Naive thymus-derived CD8-positive, alpha-beta T cell (primary cell): Measurements from ENCODE around the gene HLA-B. TPM values are rescaled to one million over a fixed set of nuclear protein-coding genes. Genes with fewer than 3 reads are reported as not detected.
"Not testable (repeated sequence)": the region's sequence is repeated elsewhere in the genome, so short reads cannot be mapped to it uniquely, and the experiment has no call there.

Experiments
- ATAC-seq, 2 donors: fragments of 150-1000 bp; cut with Tn5 transposase in 1 of 2; sonication (Bioruptor Pico), chemical (Tn5 transposase) in 1 of 2; 1 replicate in 1 of 2; 2 replicates in 1 of 2; pipeline ENCODE4 v1.10.0; 2021; ENCODE audit warnings: mild to moderate bottlenecking in 2 of 2, moderate library complexity in 2 of 2
- POLR2A ChIA-PET: fragments of 350-600 bp; sonication (Branson Sonifier 250); formaldehyde crosslinking; loops from one replicate; lab custom pipeline; 2021; ENCODE audit warnings: antibody characterized with exemption; lab: Charles Lee
- DNase-seq, 10 donors: peaks; one replicate each; pipeline versions ENCODE4 v3.0.0 to v3.0.0-alpha.2; 2020 to 2022
- H3K27ac Mint-ChIP-seq, 10 donors: one replicate each; pipeline ENCODE4 v1.8.0; 2020 to 2022; ENCODE audit warnings: mild to moderate bottlenecking in 10 of 10, mixed read lengths in 10 of 10, moderate library complexity in 4 of 10, inconsistent platforms in 1 of 10
- H3K27me3 Mint-ChIP-seq, 5 donors: one replicate each; pipeline ENCODE4 v1.8.0; 2021 to 2022; ENCODE audit warnings: mixed read lengths in 5 of 5
- H3K36me3 Mint-ChIP-seq, 3 donors: one replicate each; pipeline ENCODE4 v1.8.0; 2020 to 2022; ENCODE audit warnings: mixed read lengths in 3 of 3, mild to moderate bottlenecking in 2 of 3, inconsistent platforms in 1 of 3
- H3K4me1 Mint-ChIP-seq, 4 donors: one replicate each; pipeline ENCODE4 v1.8.0; 2021 to 2022; ENCODE audit warnings: mixed read lengths in 4 of 4
- H3K4me3 Mint-ChIP-seq, 10 donors: one replicate each; pipeline ENCODE4 v1.8.0; 2020 to 2022; ENCODE audit warnings: mild to moderate bottlenecking in 10 of 10, mixed read lengths in 10 of 10, moderate library complexity in 6 of 10, inconsistent platforms in 1 of 10
- H3K9me3 Mint-ChIP-seq, 9 donors: one replicate each; pipeline ENCODE4 v1.8.0; 2020 to 2022; ENCODE audit warnings: mixed read lengths in 9 of 9, mild to moderate bottlenecking in 3 of 9, inconsistent platforms in 1 of 9, moderate library complexity in 1 of 9
- polyA plus RNA-seq, 3 donors: library from polyadenylated mRNA; unstranded; fragments of 300-500 nt; fragmentation: Illumina TruSeq; gene quantifications; one replicate each; pipeline ENCODE4 v1.2.3, GENCODE V29; 2021
- total RNA-seq, 8 experiments: library from RNA in 2 of 8; stranded (reverse) in 2 of 8; gene quantifications; one replicate each; pipeline ENCODE4 v1.2.3 and lab custom pipeline; 2021 to 2026

The HLA-B gene
- total RNA-seq (1,000 to 10,000 TPM; 5,337 to 5,382 TPM), polyA plus RNA-seq (1,000 to 10,000 TPM; 5,978 to 8,548 (median 7,722) TPM), total RNA-seq (lab: John Stamatoyannopoulos, UW) (2,506 to 3,691 (median 2,901) reads per million in 6 experiments)

DNA sequence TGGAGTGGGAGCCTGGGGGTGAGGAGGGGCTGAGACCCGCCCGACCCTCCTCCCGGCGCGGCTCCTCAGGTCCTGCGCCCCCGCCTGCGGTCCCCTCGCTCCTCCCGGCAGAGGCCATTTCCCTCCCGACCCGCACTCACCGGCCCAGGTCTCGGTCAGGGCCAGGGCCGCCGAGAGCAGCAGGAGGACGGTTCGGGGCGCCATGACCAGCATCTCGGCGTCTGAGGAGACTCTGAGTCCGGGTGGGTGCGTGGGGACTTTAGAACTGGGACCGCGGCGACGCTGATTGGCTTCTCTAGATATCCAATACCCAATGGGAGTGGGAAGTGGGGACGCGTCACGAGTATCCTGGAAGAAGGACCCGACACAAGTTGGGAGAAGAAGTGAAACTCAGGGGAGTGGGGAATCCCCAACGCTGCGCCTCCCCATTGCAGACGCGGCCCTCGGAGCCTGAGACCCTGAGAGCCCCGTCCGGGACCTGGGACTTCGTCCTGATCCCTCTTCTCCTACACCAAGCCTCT, at the start of gene HLA-B:
Gene HLA-B, minus strand, starts transcription at position 234 of the 521 bp plus-strand sequence. Its CDS starts 21 bp downstream, at position 213.
- ATAC-seq (peak; percentile 78 to 84), DNase-seq (peak; percentile 73 to 97 (median 86))
- Mint-ChIP-seq H3K4me1 (peaks cover 46 to 66% (median 58%) of the 10 kb centered on the region in 4 donors), H3K27ac (peak within 1 kb of the TSS; percentile 100), H3K9me3 (peaks cover 0 to 10% (median 0%) of the 10 kb centered on the region in 9 donors), H3K27me3 (peaks cover 0 to 3% (median 0%) of the 10 kb centered on the region in 5 donors), H3K36me3 (peaks cover 22 to 48% (median 35%) of the 10 kb centered on the region in 3 donors), H3K4me3 (peak within 1 kb of the TSS; percentile 97 to 100 (median 99))
- POLR2A ChIA-PET = interaction anchor here (0.6 to 2.6 kb wide), 13 partner anchors 9 to 1614 kb away, joined by 3 to 30 read pairs (median 4); partner anchors contain the start of genes HLA-C, MRPS18B and PPP1R10

DNA sequence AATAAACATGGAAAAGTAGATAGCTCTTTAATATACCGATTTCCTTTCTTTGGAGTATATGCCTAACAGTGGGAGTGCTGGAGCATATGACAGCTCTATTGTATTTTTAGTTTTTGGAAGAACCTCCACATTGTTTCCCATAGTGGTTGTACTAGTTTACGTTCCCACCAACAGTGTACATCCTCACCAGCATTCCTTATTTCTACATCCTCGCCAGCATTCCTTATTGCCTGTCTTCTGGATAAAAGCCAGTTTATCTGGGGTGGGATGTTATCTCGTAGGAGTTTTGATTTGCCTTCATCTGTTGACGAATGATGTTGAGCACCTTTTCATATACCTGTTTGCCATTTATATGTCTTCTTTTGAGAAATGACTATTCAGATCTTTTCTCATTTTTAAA, 49.0 kb upstream of the HLA-B start:
- H3K27me3 Mint-ChIP-seq = no peaks in the 10 kb centered on the region

DNA sequence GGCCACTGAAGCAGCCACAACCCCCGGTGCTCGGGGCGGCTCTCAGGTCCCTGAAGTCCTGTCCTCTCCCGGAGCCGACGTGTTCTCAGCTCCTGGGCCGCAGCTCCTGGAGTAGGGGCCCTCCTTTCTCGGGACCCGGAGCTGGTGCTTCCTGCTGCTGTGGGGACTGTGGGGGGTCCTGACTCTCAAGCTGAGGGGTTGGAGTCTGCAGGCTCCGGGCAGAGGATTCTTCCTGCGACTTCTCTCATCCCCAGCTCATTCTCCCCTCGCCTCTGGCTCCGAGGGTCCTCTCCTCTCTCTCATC, 47.0 kb upstream of the HLA-B start:
- POLR2A ChIA-PET = interaction anchor here (0.6 to 1.6 kb wide), 4 partner anchors 58 to 310 kb away, joined by 3 to 6 read pairs (median 4); no protein-coding TSS in a partner anchor
- Mint-ChIP-seq H3K4me1 (peaks cover 52 to 88% (median 75%) of the 10 kb centered on the region in 4 donors), H3K27ac (peak overlapping the region; percentile 54 to 97 (median 82)), H3K4me3 (peak overlapping the region; percentile 85 to 98 (median 94))
- not testable (repeated sequence) for ATAC-seq, H3K9me3 Mint-ChIP-seq, H3K36me3 Mint-ChIP-seq, H3K27me3 Mint-ChIP-seq, DNase-seq

More for the DNA sequence above, 49.0 kb upstream of the HLA-B start:
- peaks cover 55 to 91% (median 79%) of the 10 kb centered on the region in 4 donors for H3K4me1 Mint-ChIP-seq
- no peak for ATAC-seq
- DNase-seq = no peak
- POLR2A ChIA-PET = no interaction called here
- no peaks in the 10 kb centered on the region for H3K9me3 Mint-ChIP-seq
- H3K36me3 Mint-ChIP-seq = peaks cover 0 to 19% (median under 1%) of the 10 kb centered on the region in 3 donors
- peak overlapping the region in 5 of 10 donors; percentile 9 to 48 (median 20) for H3K4me3 Mint-ChIP-seq
- peak overlapping the region in 6 of 10 donors; percentile 0 to 78 (median 38) for H3K27ac Mint-ChIP-seq

DNA sequence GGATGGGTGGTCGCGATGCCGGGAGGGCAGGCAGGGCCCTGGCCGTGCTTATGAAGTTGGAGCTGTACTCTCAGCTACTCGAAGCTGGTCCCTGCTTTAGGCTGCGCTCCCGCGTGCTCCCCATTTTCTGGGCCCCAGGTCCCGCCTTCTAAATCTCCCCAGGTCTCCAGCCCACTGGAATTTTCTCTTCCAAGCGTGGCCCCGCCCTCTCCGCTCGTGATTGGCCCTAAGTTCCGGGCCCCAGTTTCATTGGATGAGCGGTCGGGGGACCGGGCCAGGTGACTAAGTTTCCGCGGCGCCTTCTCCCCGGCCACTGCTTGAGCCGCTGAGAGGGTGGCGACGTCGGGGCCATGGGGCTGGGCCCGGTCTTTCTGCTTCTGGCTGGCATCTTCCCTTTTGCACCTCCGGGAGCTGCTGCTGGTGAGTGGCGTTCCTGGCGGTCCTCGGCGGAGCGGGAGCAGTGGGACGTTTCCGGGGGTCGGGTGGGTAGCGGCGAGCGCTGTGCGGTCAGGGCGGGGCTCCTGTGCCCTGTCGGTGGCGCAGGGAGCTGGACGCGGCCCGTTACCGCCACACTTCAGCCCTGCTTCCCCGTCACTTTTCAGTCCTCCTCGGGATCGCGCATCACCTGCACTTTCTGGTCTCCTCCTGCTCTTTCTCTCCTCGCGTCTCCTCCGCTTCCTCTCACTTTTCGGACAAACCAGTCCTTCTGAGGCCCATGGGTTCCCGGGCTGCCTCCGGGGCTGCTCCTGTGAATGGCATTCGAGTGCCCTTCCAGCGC, 46.5 kb upstream of the HLA-B start, which contains the start of gene MICA:
Gene MICA, plus strand, starts transcription at position 313 of the 778 bp plus-strand sequence. Its CDS starts 38 bp downstream, at position 351.
- Mint-ChIP-seq H3K27ac (peak within 1 kb of the TSS; percentile 77 to 98 (median 92)), H3K4me1 (peaks cover 52 to 90% (median 78%) of the 10 kb centered on the region in 4 donors), H3K4me3 (peak within 1 kb of the TSS; percentile 85 to 98 (median 94)), H3K36me3 (peaks cover 0 to 2% (median 0%) of the 10 kb centered on the region in 3 donors), H3K9me3 (no peaks in the 10 kb centered on the region), H3K27me3 (no peaks in the 10 kb centered on the region)
- DNase-seq = peak in 9 of 10 donors; percentile 39 to 80 (median 50)
- ATAC-seq = peak; percentile 44 to 64
- POLR2A ChIA-PET = interaction anchor here (0.6 to 1.6 kb wide), 6 partner anchors 27 to 310 kb away, joined by 3 to 6 read pairs (median 4); no protein-coding TSS in a partner anchor

DNA sequence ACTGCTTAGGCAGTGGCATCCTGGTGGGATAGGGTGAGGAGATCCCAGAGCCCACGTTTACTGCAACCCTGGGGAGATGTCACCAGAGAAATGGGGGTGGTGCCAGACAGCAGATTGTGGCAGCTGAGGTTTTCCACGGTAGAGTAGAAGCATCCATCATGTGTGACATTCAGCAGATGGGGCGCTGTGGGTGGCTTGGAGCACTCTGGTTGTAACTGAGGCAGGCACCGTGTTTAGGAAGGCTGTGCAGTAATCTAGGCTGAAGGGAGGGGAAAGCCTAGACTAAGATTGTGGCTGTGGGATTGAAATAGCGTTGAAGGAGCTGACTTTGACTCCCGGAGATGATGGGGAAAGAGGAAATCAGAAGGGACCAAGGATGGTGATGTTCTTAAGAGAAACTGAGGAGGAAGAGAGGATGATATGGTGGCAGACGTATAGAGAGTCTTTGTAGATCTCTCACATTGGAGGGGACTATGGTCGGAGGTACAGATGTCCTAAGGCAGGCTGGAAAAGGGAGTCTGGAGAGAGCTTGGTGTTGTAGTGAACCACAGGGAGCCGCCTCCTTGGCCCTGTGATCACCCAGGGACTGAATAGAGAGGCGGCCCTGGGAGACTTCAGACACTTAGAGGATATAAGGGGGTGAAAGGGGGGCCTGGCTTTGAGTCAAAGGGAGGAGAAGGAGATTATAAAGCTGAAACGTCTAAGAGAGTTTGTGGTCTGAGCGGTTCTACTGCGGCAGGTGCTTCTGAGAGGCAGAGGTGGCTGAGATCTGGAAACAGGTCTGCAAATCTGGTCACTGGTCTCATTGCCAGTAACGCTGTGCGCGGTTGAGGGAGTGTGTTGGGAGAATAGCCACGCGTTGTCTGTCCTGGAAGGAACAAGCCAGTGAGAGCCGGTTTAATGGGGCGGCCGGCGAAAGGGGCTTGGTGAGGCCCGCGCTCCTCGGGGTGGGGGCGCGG, 45.6 kb upstream of the HLA-B start:
- Mint-ChIP-seq H3K4me3 (peak overlapping the region; percentile 85 to 98 (median 94)), H3K4me1 (peaks cover 48 to 83% (median 76%) of the 10 kb centered on the region in 4 donors)
- POLR2A ChIA-PET = interaction anchor here (0.6 to 5.5 kb wide), 5 partner anchors 18 to 210 kb away, joined by 4 to 31 read pairs (median 5); no protein-coding TSS in a partner anchor

DNA sequence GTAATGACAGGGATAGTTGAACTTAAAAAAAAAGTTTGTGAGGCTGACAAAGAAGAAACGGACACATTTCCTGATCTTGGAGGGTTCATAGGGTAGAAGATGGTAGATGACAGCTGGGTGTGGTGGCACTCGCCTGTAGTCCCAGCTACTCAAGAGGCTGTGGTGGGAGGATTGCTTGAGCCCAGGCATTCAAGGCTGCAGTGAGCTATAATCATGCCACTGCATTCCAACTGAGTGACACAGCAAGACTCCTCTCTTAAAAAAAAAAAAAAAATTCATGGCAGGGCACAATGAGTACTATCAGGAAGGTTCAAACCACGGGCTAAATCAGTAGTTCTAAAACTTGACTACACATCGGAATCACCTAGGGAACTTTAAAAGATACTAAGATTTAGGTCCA, 44.4 kb upstream of the HLA-B start:
- no peaks in the 10 kb centered on the region for H3K36me3 Mint-ChIP-seq
- H3K9me3 Mint-ChIP-seq = no peaks in the 10 kb centered on the region
- H3K27ac Mint-ChIP-seq = peak overlapping the region; percentile 81 to 98 (median 96)
- peaks cover 39 to 79% (median 72%) of the 10 kb centered on the region in 4 donors for H3K4me1 Mint-ChIP-seq
- ATAC-seq (no peak), DNase-seq (peak in 1 of 10 donors; percentile 12)
- POLR2A ChIA-PET = interaction anchor here (0.9 to 5.5 kb wide), 11 partner anchors 19 to 204 kb away, joined by 3 to 31 read pairs (median 5); partner anchors contain the start of gene NCR3
- no peaks in the 10 kb centered on the region for H3K27me3 Mint-ChIP-seq
- peak overlapping the region; percentile 85 to 98 (median 94) for H3K4me3 Mint-ChIP-seq

More for the DNA sequence above, 45.6 kb upstream of the HLA-B start:
- peak overlapping the region; percentile 60 to 98 (median 92) for H3K27ac Mint-ChIP-seq
- H3K36me3 Mint-ChIP-seq = no peaks in the 10 kb centered on the region
- DNase-seq (peak in 7 of 10 donors; percentile 32 to 46 (median 41)), ATAC-seq (peak; percentile 37 to 58)
- H3K27me3 Mint-ChIP-seq = no peaks in the 10 kb centered on the region
- H3K9me3 Mint-ChIP-seq = no peaks in the 10 kb centered on the region

DNA sequence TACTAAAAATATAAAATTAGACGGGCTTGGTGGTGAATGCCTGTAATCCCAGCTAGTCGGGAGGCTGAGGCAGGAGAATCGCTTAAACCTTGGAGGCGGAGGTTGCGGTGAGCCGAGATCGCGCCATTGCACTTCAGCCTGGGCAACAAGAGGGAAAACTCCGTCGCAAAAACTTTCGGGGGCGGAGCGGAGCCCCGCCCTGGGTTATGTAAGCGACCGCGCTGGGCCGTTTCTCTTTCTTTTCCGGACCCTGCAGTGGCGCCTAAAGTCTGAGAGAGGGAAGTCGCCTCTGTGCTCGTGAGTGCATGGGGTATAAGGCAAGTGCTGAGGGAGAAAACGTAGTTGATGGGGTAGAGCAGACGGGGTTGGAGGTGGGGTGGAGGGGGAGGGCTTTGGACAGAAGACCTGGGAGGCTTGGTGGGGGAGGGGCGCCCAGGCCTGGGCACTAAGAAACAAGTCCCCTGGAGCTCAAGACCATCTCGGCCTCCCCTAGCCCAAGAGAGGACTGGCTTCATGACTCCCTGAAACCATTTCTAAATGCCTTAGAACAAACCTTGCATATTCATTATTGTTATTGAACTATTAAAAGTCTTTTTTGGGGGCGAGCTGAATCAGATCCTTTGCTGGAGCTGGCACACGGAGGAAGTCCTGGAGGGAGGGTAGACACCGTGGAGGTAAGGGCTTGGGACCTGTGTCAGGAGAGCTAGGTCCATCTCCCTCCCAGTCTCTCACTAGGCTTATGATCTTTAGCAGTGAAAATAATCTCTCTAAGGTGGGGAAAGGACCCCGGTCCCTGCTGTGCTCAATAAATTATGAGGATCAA, 43.7 kb upstream of the HLA-B start:
- POLR2A ChIA-PET = interaction anchor here (0.7 to 5.5 kb wide), 13 partner anchors 19 to 204 kb away, joined by 3 to 31 read pairs (median 4); partner anchors contain the start of gene NCR3
- Mint-ChIP-seq H3K4me1 (peaks cover 33 to 74% (median 69%) of the 10 kb centered on the region in 4 donors), H3K27ac (peak overlapping the region; percentile 81 to 98 (median 96)), H3K27me3 (no peaks in the 10 kb centered on the region), H3K36me3 (no peaks in the 10 kb centered on the region), H3K9me3 (no peaks in the 10 kb centered on the region), H3K4me3 (peak overlapping the region; percentile 85 to 98 (median 94))
- DNase-seq = peak in 9 of 10 donors; percentile 44 to 88 (median 68)
- ATAC-seq = peak; percentile 57 to 59

DNA sequence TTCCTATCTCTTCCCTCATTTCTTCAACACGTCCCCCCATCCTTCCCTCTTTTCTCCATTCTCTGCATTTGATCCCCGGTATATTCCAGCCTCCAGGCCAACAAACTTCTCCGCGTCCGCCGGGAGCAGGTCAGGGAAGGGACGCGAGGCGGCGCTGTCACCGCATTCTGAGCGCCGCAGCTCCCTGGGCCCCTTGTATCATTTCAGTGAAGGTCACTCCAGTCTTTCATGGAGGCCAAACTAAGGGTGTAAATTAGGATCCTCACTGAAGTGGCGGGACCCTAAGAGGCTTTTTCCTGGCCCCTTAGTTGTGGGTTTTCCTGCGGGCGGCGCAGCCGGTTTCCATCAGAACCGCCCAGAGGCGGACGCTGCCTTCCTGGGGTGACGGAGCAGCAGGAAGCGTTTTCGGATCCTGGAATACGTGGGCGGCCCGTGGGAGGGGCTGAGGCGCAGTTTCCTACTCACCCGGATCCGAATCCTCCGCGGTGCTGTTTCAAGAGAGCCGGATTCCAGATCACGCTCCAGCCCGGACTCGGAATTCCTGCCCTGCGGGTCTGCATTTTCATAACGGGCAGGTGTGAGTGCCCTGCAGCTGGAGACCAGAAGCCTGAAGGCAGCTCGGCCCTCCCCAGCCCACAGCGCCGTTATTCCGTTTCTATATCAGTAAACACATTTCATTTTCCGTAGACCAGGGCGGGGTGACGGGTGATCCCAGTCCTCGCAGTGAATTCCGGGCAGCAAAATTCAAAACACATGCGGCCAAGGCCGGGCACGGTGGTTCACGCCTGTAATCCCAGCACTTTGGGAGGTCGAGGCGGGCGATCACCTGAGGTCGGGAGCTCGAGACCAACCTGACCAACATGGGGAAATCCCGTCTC, 42.8 kb upstream of the HLA-B start:
- Mint-ChIP-seq H3K4me3 (peak overlapping the region; percentile 85 to 98 (median 94)), H3K27me3 (no peaks in the 10 kb centered on the region), H3K4me1 (peaks cover 33 to 74% (median 67%) of the 10 kb centered on the region in 4 donors), H3K9me3 (no peaks in the 10 kb centered on the region), H3K36me3 (peaks cover 0 to 4% (median 0%) of the 10 kb centered on the region in 3 donors), H3K27ac (peak overlapping the region; percentile 81 to 98 (median 96))
- POLR2A ChIA-PET = interaction anchor here (0.6 to 5.5 kb wide), 13 partner anchors 18 to 203 kb away, joined by 3 to 31 read pairs (median 4); partner anchors contain the start of genes DDX39B and NCR3
- DNase-seq (peak in 9 of 10 donors; percentile 16 to 70 (median 52)), ATAC-seq (peak; percentile 19 to 29)

DNA sequence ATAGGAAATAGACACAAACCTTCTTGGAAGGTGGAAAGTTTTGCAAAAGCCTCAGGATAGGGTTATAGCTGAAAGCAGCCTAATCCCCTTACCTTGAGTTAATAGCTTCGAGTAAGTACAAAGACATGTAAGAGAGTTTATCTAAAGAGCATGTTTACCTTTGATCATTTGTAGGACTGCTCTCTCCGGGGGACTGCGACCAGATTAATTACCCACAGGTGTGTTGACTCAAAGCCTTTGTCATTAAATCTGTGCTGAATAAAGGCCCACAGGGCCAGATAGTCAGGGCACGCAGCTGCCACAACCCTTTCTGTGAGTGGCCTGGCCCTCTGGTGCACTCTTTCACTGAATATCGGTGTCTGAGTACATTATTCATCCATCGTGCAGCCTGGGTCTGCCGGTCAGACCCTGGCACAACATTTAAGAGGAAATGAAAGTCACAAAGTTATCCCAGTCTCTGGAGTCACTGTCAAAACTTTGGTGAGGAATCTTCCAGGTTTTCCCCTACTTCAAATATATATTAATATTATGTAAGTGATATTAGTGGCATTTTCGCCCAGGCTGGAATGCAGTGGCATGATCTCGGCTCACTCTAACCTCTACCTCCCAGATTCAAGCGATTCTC, 41.0 kb upstream of the HLA-B start:
- no peak for DNase-seq
- Mint-ChIP-seq H3K4me3 (peak overlapping the region in 6 of 10 donors; percentile 44 to 87 (median 72)), H3K9me3 (no peaks in the 10 kb centered on the region), H3K27me3 (no peaks in the 10 kb centered on the region), H3K4me1 (peaks cover 29 to 65% (median 54%) of the 10 kb centered on the region in 4 donors), H3K36me3 (peaks cover 0 to 18% (median 0%) of the 10 kb centered on the region in 3 donors), H3K27ac (peak overlapping the region in 3 of 10 donors; percentile 29 to 81 (median 51))
- POLR2A ChIA-PET = interaction anchor here (0.6 to 5.5 kb wide), 3 partner anchors 45 to 1759 kb away, joined by 3 to 31 read pairs (median 3); no protein-coding TSS in a partner anchor
- no peak for ATAC-seq
